IPS-20b (cell line): ENCODE measurements around the gene LAPTM5.

ENCODE experiments used
- H3K27ac ChIP-seq: one replicate; pipeline ENCODE4 v1.5.1; 2013; ENCODE audit warnings: low read length
- H3K27me3 ChIP-seq: 2 replicates; pipeline ENCODE4 v1.6.1; 2013; ENCODE audit warnings: mild to moderate bottlenecking, low read length, inconsistent platforms; ENCODE audit not compliant: insufficient read depth
- H3K36me3 ChIP-seq: 2 replicates; pipeline ENCODE4 v1.6.1; 2013; ENCODE audit warnings: low read depth, mild to moderate bottlenecking, inconsistent platforms, low read length, moderate library complexity; ENCODE audit not compliant: insufficient read depth
- H3K4me1 ChIP-seq: 2 replicates; pipeline ENCODE4 v1.6.1; 2013; ENCODE audit warnings: mild to moderate bottlenecking, control low read depth, inconsistent platforms, low read length, moderate library complexity; ENCODE audit not compliant: insufficient read depth
- H3K4me3 ChIP-seq: 2 replicates; pipeline ENCODE4 v1.5.1; 2013; ENCODE audit warnings: mild to moderate bottlenecking, low read length, inconsistent platforms
- H3K9ac ChIP-seq: 2 replicates; pipeline ENCODE4 v1.6.1; 2013; ENCODE audit warnings: low read depth, mild to moderate bottlenecking, inconsistent platforms, low read length, moderate library complexity
- H3K9me3 ChIP-seq: 2 replicates; pipeline ENCODE4 v1.6.1; 2013; ENCODE audit warnings: mild to moderate bottlenecking, low read depth, low read length, inconsistent platforms; ENCODE audit not compliant: insufficient read depth

LAPTM5 gene

GRCh38 chr1:30758785-30759380 is 1.3 kb upstream of the LAPTM5 start:
- Histone ChIP-seq H3K36me3 (no peaks in the 10 kb centered on the region), H3K27me3 (no peaks in the 10 kb centered on the region), H3K4me1 (peaks cover 14% of the 10 kb centered on the region), H3K27ac (no peak overlapping the region), H3K4me3 (no peak overlapping the region), H3K9me3 (no peaks in the 10 kb centered on the region; the same call in 1 of the 2 replicates), H3K9ac (no peak overlapping the region)

DNA sequence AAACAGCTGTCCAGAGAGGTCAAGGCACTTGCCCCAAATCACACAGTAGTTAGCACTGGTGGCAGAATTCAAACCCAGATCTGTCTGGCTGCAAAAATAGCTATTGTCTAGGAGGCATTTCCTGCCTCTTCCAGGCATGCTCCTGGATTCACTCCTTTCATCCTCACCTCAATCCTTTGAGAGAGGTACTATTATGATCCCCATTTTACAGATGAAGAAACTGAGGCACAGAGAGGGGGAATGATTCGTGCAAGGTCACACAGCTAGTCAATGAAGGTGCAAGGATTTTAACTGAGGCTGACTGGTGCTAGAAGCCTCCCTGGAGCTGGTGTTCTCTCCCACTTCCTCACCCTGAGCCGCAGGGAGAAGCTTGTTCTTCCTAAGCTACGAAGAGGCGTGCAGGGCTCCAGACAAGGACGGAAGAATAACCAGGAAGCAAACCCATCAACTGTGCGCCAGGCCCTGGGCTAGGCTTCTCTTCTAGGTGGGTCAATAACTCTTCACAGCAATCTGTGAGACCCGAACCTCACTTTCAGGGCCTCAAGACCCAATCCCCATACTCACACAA is 631 bp upstream of the LAPTM5 start:
- Histone ChIP-seq H3K27me3 (no peaks in the 10 kb centered on the region), H3K4me1 (peaks cover 14% of the 10 kb centered on the region), H3K36me3 (no peaks in the 10 kb centered on the region), H3K9me3 (no peaks in the 10 kb centered on the region; the same call in 1 of the 2 replicates), H3K4me3 (no peak overlapping the region), H3K27ac (no peak overlapping the region), H3K9ac (no peak overlapping the region)

DNA sequence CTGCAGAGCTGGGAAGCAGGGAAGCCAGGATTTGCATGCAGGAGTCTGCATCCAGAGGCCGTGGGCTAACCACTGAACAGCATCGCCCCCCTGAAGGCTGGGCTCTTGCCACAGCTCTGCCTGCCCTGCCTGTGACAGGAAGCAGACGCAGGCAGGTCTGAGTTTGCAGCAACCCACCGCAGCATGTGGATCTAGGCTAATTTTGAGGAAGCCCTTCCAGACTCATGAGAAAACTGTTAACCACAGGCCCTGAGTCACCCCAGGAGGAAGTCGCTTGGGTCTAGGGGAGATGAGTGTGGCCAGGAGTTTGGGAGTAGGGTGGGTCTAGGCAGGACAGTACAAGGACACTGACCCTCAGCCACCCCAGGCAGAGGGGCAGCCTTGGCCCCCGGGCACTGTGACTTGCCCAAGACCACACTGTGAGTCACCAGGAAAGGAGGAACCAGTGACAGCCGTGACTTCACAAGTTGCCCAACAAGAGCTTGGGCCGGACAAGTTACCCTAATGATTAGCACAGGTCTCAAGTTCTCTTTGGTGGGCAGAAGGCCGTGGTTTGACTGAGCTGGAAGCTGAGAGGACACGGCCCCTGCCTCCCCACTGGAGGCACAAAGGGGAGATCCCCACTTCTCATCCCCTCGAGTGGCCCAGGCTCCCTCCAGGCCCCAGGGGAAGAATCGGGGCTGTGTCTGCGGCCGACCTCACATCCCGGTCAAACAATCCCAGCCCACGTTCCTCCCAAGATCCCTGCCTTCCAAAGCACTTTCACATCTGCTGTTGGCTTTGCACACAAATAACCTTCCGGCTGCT is 826 bp downstream of the LAPTM5 start:
- Histone ChIP-seq H3K4me3 (no peak overlapping the region), H3K4me1 (peaks cover 14% of the 10 kb centered on the region), H3K27ac (no peak overlapping the region), H3K9me3 (no peaks in the 10 kb centered on the region; the same call in 1 of the 2 replicates), H3K36me3 (no peaks in the 10 kb centered on the region), H3K9ac (no peak overlapping the region), H3K27me3 (no peaks in the 10 kb centered on the region)

GRCh38 chr1:30756206-30756544 is 1.4 kb downstream of the LAPTM5 start:
- no peaks in the 10 kb centered on the region; the same call in 1 of the 2 replicates for H3K9me3 ChIP-seq
- H3K9ac ChIP-seq: no peak overlapping the region
- no peaks in the 10 kb centered on the region for H3K36me3 ChIP-seq
- no peak overlapping the region for H3K4me3 ChIP-seq
- no peaks in the 10 kb centered on the region for H3K27me3 ChIP-seq
- peaks cover 8% of the 10 kb centered on the region; the same call in 1 of the 2 replicates for H3K4me1 ChIP-seq
- no peak overlapping the region for H3K27ac ChIP-seq

DNA sequence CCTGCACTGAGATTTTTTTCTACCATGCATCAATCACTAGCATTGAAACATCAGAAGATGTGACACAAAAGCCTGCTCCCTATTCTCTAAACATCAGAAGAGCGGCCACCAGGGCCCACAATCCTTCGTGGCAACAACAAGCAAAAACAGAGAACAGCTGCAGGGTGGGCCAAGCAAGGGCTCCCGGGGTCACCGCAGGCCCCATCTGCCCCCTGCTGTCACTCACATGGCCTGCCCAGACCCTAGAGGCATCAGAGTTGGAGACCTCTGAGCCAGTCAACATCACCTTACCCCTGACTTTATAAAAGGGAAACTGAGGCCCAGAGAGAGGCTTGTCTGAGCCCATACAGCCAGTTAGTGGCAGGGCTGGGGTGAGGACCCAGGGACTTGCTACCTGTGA is 1.8 kb downstream of the LAPTM5 start:
- Histone ChIP-seq H3K9me3 (no peaks in the 10 kb centered on the region; the same call in 1 of the 2 replicates), H3K9ac (no peak overlapping the region), H3K36me3 (no peaks in the 10 kb centered on the region), H3K4me3 (no peak overlapping the region), H3K27ac (no peak overlapping the region), H3K4me1 (peaks cover 6% of the 10 kb centered on the region; the same call in 1 of the 2 replicates), H3K27me3 (no peaks in the 10 kb centered on the region)

GRCh38 chr1:30755334-30755733 is 2.2 kb downstream of the LAPTM5 start:
- Histone ChIP-seq H3K9me3 (no peaks in the 10 kb centered on the region; the same call in 1 of the 2 replicates), H3K27ac (no peak overlapping the region), H3K27me3 (no peaks in the 10 kb centered on the region), H3K4me1 (peaks cover 5% of the 10 kb centered on the region; the same call in 1 of the 2 replicates), H3K4me3 (no peak overlapping the region), H3K9ac (no peak overlapping the region), H3K36me3 (no peaks in the 10 kb centered on the region)

DNA sequence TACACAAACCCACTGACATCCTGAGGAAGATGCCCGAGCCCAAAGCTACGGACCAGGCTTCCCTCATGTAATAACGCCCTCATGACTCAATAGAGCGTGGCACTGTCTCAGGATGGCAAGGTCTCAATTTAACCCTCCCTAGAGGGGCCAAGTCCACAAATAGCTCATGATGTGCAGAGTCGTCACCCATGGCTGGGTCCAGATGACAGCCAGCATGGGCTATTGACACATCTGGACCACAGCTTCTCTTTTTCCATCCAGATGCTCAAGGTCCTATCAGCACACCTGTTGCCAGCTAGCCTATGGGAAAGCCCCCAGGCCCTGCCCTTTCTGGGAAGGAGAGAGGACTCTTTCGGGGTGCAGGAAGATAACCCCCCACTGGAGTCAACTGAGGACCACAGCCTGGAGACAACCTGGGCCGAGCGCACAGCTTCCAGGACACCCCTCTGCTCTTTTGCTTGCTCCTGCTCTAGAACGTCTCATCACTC is 2.8 kb downstream of the LAPTM5 start:
- Histone ChIP-seq H3K27me3 (no peaks in the 10 kb centered on the region), H3K4me3 (no peak overlapping the region), H3K36me3 (no peaks in the 10 kb centered on the region), H3K4me1 (no peaks in the 10 kb centered on the region), H3K9ac (no peak overlapping the region), H3K9me3 (no peaks in the 10 kb centered on the region), H3K27ac (no peak overlapping the region)

GRCh38 chr1:30753660-30754123 is 3.9 kb downstream of the LAPTM5 start:
- no peaks in the 10 kb centered on the region for H3K27me3 ChIP-seq
- no peak overlapping the region for H3K27ac ChIP-seq
- no peak overlapping the region for H3K9ac ChIP-seq
- H3K4me3 ChIP-seq: no peak overlapping the region
- H3K4me1 ChIP-seq: no peaks in the 10 kb centered on the region
- no peaks in the 10 kb centered on the region for H3K36me3 ChIP-seq
- no peaks in the 10 kb centered on the region for H3K9me3 ChIP-seq

GRCh38 chr1:30753118-30753517 is 4.5 kb downstream of the LAPTM5 start:
- H3K36me3 ChIP-seq: no peaks in the 10 kb centered on the region
- no peaks in the 10 kb centered on the region for H3K9me3 ChIP-seq
- no peak overlapping the region for H3K4me3 ChIP-seq
- H3K27ac ChIP-seq: no peak overlapping the region
- H3K4me1 ChIP-seq: no peaks in the 10 kb centered on the region
- H3K27me3 ChIP-seq: no peaks in the 10 kb centered on the region
- no peak overlapping the region for H3K9ac ChIP-seq

GRCh38 chr1:30752651-30752908 is 5.0 kb downstream of the LAPTM5 start:
- Histone ChIP-seq H3K9me3 (no peaks in the 10 kb centered on the region), H3K27me3 (no peaks in the 10 kb centered on the region), H3K9ac (no peak overlapping the region), H3K4me1 (no peaks in the 10 kb centered on the region), H3K4me3 (no peak overlapping the region), H3K27ac (no peak overlapping the region), H3K36me3 (no peaks in the 10 kb centered on the region)

- no peak overlapping the region for H3K9ac ChIP-seq
- H3K4me3 ChIP-seq: no peak overlapping the region
- no peaks in the 10 kb centered on the region for H3K9me3 ChIP-seq
- no peak overlapping the region for H3K27ac ChIP-seq
- no peaks in the 10 kb centered on the region for H3K27me3 ChIP-seq
- no peaks in the 10 kb centered on the region for H3K36me3 ChIP-seq
- no peaks in the 10 kb centered on the region for H3K4me1 ChIP-seq
These were observed 5.5 kb downstream of the LAPTM5 start for GRCh38 chr1:30751830-30752650.
